HCT116 (cell line): ENCODE results near the gene DUSP2. TPM values are rescaled to one million over a fixed set of nuclear protein-coding genes. Genes with fewer than 3 reads are reported as not detected.

Experiments used
- ATAC-seq: fragments of 200-7000 bp; cut with Tn5 transposase; 2 replicates; pipeline ENCODE4 v1.9.1; 2020; ENCODE audit warnings: mild to moderate bottlenecking, moderate library complexity
- BruUV-seq: library from RNA; stranded (reverse); fragments of 400-500 nt; replicated peaks from 2 replicates; lab custom pipeline; 2021; lab: Mats Ljungman, UMichigan
- CTCF ChIA-PET: fragments of 300-600 bp; sonication (Branson Sonifier 250); formaldehyde crosslinking; loops from one replicate; lab custom pipeline; 2021; ENCODE audit warnings: antibody characterized with exemption; lab: Charles Lee
- POLR2A ChIA-PET: fragments of 300-600, 350-600 bp; sonication (Branson Sonifier 250); formaldehyde crosslinking; loops from one replicate; lab custom pipeline; 2021; ENCODE audit warnings: antibody characterized with exemption; lab: Charles Lee
- RAD21 ChIA-PET, 2 experiments: fragments of 300-600 bp; sonication (Branson Sonifier 250); formaldehyde crosslinking; loops; one replicate each; lab custom pipeline; 2023; ENCODE audit warnings: low total read pairs in 2 of 2; ENCODE audit not compliant: uncharacterized antibody in 2 of 2, unreplicated experiment in 2 of 2, low non-redundant PET in 1 of 2; lab: Charles Lee
- DNase-seq: peaks from one replicate; pipeline ENCODE4 v3.0.0-alpha.2; 2010; ENCODE audit warnings: low read depth, low spot score
- H2AFZ ChIP-seq: fragments of 200-600 bp; shearing (Covaris generic), sonication (generic); 2 replicates; pipeline ENCODE4 v1.6.1; 2017; ENCODE audit warnings: low read depth, mixed run types, mixed read lengths, antibody characterized with exemption, low read length; ENCODE audit not compliant: poor library complexity, severe bottlenecking
- H3K27ac ChIP-seq: 2 replicates; pipeline ENCODE4 v1.5.1; 2012; ENCODE audit warnings: low read depth, low read length
- H3K27me3 ChIP-seq: fragments of 200-600 bp; sonication (generic); 2 replicates; pipeline ENCODE4 v1.6.1; 2016; ENCODE audit warnings: mixed run types, low read length, mixed read lengths; ENCODE audit not compliant: insufficient read depth
- H3K36me3 ChIP-seq, 2 experiments: fragments of 200-500 bp in 1 of 2; fragments of 200-600 bp in 1 of 2; sonication (Bioruptor generic) in 1 of 2; sonication (generic) in 1 of 2; 2 replicates each; pipeline versions ENCODE4 v1.5.1 to v1.6.1; 2014 to 2016; ENCODE audit warnings: low read length in 2 of 2, inconsistent platforms in 1 of 2, mixed read lengths in 1 of 2, mixed run types in 1 of 2; ENCODE audit not compliant: insufficient read depth in 2 of 2, control insufficient read depth in 1 of 2
- H3K4me1 ChIP-seq, 2 experiments: fragments of 200-600 bp in 1 of 2; sonication (generic) in 1 of 2; 2 replicates each; pipeline versions ENCODE4 v1.5.1 to v1.6.1; 2012 to 2017; ENCODE audit warnings: low read length in 2 of 2, inconsistent platforms in 1 of 2, mild to moderate bottlenecking in 1 of 2, mixed read lengths in 1 of 2, mixed run types in 1 of 2, moderate library complexity in 1 of 2; ENCODE audit not compliant: insufficient read depth in 2 of 2, control insufficient read depth in 1 of 2
- H3K4me2 ChIP-seq: fragments of 200-600 bp; sonication (generic); 2 replicates; pipeline ENCODE4 v1.6.1; 2017; ENCODE audit warnings: mixed run types, low read length, mixed read lengths
- H3K4me3 ChIP-seq, 2 experiments: fragments of 200-600 bp in 1 of 2; sonication (generic) in 1 of 2; replicated peaks in 1 of 2; 2 replicates each; pipeline ENCODE4 v1.5.1; 2011 to 2016; ENCODE audit warnings: low read length in 2 of 2, control low read depth in 1 of 2, low read depth in 1 of 2, mild to moderate bottlenecking in 1 of 2, mixed read lengths in 1 of 2, mixed run types in 1 of 2
- H3K79me2 ChIP-seq: fragments of 200-600 bp; sonication (generic); 2 replicates; pipeline ENCODE4 v1.6.1; 2017; ENCODE audit warnings: mild to moderate bottlenecking, mixed run types, low read length, moderate library complexity, mixed read lengths; ENCODE audit not compliant: insufficient read depth
- H3K9ac ChIP-seq: fragments of 200-600 bp; sonication (generic); 2 replicates; pipeline ENCODE4 v1.6.1; 2016; ENCODE audit warnings: low read length, mixed read lengths
- H3K9me2 ChIP-seq: fragments of 200-600 bp; sonication (generic), shearing (Covaris generic); 2 replicates; pipeline ENCODE4 v1.6.1; 2017; ENCODE audit warnings: mixed run types, mild to moderate bottlenecking, moderate library complexity; ENCODE audit not compliant: insufficient read depth
- H3K9me3 ChIP-seq, 2 experiments: fragments of 200-500 bp in 1 of 2; fragments of 200-600 bp in 1 of 2; sonication (Bioruptor generic) in 1 of 2; sonication (generic) in 1 of 2; 2 replicates each; pipeline ENCODE4 v1.6.1; 2014 to 2017; ENCODE audit warnings: low read length in 2 of 2, mixed read lengths in 2 of 2, inconsistent platforms in 1 of 2, low read depth in 1 of 2, mild to moderate bottlenecking in 1 of 2, mixed run types in 1 of 2, moderate library complexity in 1 of 2; ENCODE audit not compliant: control insufficient read depth in 1 of 2, insufficient read depth in 1 of 2
- H4K20me1 ChIP-seq: fragments of 200-600 bp; sonication (generic), shearing (Covaris generic); 2 replicates; pipeline ENCODE4 v1.6.1; 2017; ENCODE audit warnings: mixed run types, mild to moderate bottlenecking, moderate library complexity; ENCODE audit not compliant: insufficient read depth
- ATF3 ChIP-seq: IDR thresholded peaks from 2 replicates; pipeline ENCODE4 v1.6.1; 2012
- CBX3 ChIP-seq: IDR thresholded peaks from 2 replicates; pipeline ENCODE4 v1.6.1; 2012; ENCODE audit warnings: low read depth
- CEBPB ChIP-seq: IDR thresholded peaks from 2 replicates; pipeline ENCODE4 v1.6.1; 2012; ENCODE audit warnings: low read depth
- EGR1 ChIP-seq: IDR thresholded peaks from 2 replicates; pipeline ENCODE4 v1.6.1; 2012; ENCODE audit warnings: low read depth
- ELF1 ChIP-seq: IDR thresholded peaks from 2 replicates; pipeline ENCODE4 v1.6.1; 2012; ENCODE audit warnings: low read depth, borderline replicate concordance
- EZH2 ChIP-seq: fragments of 200-600 bp; sonication (generic); IDR thresholded peaks from 2 replicates; pipeline ENCODE4 v1.6.1; 2017; ENCODE audit warnings: antibody characterized with exemption, mixed run types
- EZH2phosphoT487 ChIP-seq: fragments of 200-600 bp; IDR thresholded peaks from 2 replicates; pipeline ENCODE4 v1.6.1; 2018; ENCODE audit warnings: antibody characterized with exemption, borderline replicate concordance
- JUND ChIP-seq: IDR thresholded peaks from 2 replicates; pipeline ENCODE4 v1.6.1; 2012
- POLR2A ChIP-seq: IDR thresholded peaks from 2 replicates; pipeline ENCODE4 v1.7.0; 2011; ENCODE audit warnings: borderline replicate concordance; ENCODE audit not compliant: insufficient read depth, insufficient read length; ENCODE audit errors: extremely low read depth
- REST ChIP-seq: IDR thresholded peaks from 2 replicates; pipeline ENCODE4 v1.6.1; 2012; ENCODE audit warnings: low read depth
- SIN3A ChIP-seq: IDR thresholded peaks from 2 replicates; pipeline ENCODE4 v1.6.1; 2012; ENCODE audit warnings: low read depth
- SP1 ChIP-seq: IDR thresholded peaks from 2 replicates; pipeline ENCODE4 v1.6.1; 2012; ENCODE audit warnings: low read depth
- TCF7L2 ChIP-seq: IDR thresholded peaks from 2 replicates; pipeline ENCODE4 v1.7.0; 2011; ENCODE audit warnings: borderline replicate concordance, inconsistent platforms; ENCODE audit not compliant: insufficient read depth, insufficient read length; ENCODE audit errors: extremely low read depth
- YY1 ChIP-seq: IDR thresholded peaks from 2 replicates; pipeline ENCODE4 v1.6.1; 2011; ENCODE audit warnings: low read length, low read depth, moderate library complexity, mild to moderate bottlenecking; ENCODE audit not compliant: insufficient replicate concordance; ENCODE audit errors: extremely low read depth
- ZFX ChIP-seq: fragments of 450-650 bp; IDR thresholded peaks from 2 replicates; pipeline ENCODE4 v1.6.1; 2017
- ZNF274 ChIP-seq: fragments of 200-500 bp; sonication (Bioruptor generic); IDR thresholded peaks from 2 replicates; pipeline ENCODE4 v1.6.1; 2014; ENCODE audit warnings: mild to moderate bottlenecking, low read depth, low read length, inconsistent platforms
- intact Hi-C: fragments of 100-400 bp; cut with micrococcal nuclease; formaldehyde crosslinking; loops from 2 replicates; pipeline ENCODE4 v1.10.0; 2022
- total RNA-seq: library from RNA; stranded (reverse); gene quantifications from one replicate; pipeline ENCODE4 v1.2.1, GENCODE V29; 2021; ENCODE audit not compliant: unreplicated experiment
- TF ChIP-seq, protein P1 (sequence below): IDR thresholded peaks from 2 replicates; pipeline ENCODE4 v1.6.1; 2012
- TF ChIP-seq, protein P2 (sequence below), 3 experiments: fragments of 200-600 bp in 1 of 3; sonication (generic) in 1 of 3; IDR thresholded peaks in 2 of 3; conservative IDR thresholded peaks in 1 of 3; 2 replicates each; pipeline ENCODE4 v1.5.1; 2012 to 2017; ENCODE audit warnings: low read depth in 2 of 3, low read length in 2 of 3, antibody characterized with exemption in 1 of 3, borderline replicate concordance in 1 of 3, control low read depth in 1 of 3, mild to moderate bottlenecking in 1 of 3, mixed read lengths in 1 of 3, mixed run types in 1 of 3, moderate library complexity in 1 of 3; ENCODE audit not compliant: insufficient read depth in 1 of 3
- TF ChIP-seq, protein P3 (sequence below): IDR thresholded peaks from 2 replicates; pipeline ENCODE4 v1.6.1; 2011; ENCODE audit warnings: mild to moderate bottlenecking, low read length, moderate library complexity; ENCODE audit not compliant: insufficient replicate concordance; ENCODE audit errors: extremely low read depth

Gene DUSP2
- total RNA-seq, 1 experiment from 2014 or later, result 24.5 TPM

DNA sequence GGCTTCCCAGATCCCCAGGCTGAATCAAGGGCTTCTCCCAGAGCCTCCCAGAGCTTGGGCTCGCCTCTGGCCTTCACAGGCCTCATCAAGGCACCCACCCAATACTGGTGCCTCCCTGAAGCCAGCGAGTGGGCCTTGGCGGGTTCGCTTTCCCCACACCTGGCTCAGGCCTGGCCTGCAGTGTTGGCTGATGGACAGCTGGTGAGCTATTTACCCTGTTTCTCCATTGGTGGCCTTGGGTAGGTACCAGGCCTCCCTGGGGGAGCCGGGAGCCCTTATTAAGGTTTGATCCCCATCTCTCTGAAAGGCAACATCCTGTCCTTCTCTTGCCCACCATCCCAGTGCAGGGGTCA, 18.2 kb upstream of the DUSP2 start (continued):
- TF ChIP-seq EZH2phosphoT487, result no peak

DNA sequence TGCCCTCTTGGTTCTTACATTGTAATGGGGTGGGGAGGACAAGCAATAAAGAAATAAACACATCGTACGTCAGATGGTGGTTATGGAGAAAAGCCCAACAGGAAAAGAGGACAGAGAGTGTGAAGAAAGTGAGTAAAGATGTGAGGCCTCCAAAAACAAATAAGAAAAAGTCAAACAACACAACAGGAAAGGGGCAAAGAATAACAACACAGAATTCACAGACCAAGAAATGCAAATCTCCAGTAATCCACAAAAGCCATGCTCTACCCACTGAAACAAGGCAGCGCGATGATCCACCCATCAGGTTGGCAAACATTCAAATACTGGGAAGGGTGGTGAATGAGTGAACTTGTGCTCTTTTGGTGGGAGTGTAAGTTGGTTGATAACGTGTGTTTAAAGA, 16.7 kb upstream of the DUSP2 start:
- H3K4me2 ChIP-seq, result no peak overlapping the region
- no peaks in the 10 kb centered on the region for H3K36me3 ChIP-seq
- no TSS peak for BruUV-seq
- ATAC-seq (no peak), DNase-seq (no peak)
- TF ChIP-seq TCF7L2 (no peak), YY1 (no peak), CBX3 (no peak), REST (no peak), ELF1 (no peak), CEBPB (no peak), ATF3 (no peak), ZNF274 (no peak), ZFX (no peak), SIN3A (no peak), EZH2 (no peak), POLR2A (no peak), EGR1 (no peak), JUND (no peak), SP1 (no peak)
- TF ChIP-seq, protein P1, sequence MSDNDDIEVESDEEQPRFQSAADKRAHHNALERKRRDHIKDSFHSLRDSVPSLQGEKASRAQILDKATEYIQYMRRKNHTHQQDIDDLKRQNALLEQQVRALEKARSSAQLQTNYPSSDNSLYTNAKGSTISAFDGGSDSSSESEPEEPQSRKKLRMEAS, result no peak
- TF ChIP-seq, protein P2, sequence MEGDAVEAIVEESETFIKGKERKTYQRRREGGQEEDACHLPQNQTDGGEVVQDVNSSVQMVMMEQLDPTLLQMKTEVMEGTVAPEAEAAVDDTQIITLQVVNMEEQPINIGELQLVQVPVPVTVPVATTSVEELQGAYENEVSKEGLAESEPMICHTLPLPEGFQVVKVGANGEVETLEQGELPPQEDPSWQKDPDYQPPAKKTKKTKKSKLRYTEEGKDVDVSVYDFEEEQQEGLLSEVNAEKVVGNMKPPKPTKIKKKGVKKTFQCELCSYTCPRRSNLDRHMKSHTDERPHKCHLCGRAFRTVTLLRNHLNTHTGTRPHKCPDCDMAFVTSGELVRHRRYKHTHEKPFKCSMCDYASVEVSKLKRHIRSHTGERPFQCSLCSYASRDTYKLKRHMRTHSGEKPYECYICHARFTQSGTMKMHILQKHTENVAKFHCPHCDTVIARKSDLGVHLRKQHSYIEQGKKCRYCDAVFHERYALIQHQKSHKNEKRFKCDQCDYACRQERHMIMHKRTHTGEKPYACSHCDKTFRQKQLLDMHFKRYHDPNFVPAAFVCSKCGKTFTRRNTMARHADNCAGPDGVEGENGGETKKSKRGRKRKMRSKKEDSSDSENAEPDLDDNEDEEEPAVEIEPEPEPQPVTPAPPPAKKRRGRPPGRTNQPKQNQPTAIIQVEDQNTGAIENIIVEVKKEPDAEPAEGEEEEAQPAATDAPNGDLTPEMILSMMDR (IDR thresholded peaks at IDR 0.05 in 2 of 3, conservative IDR thresholded peaks at IDR 0.05 in 1 of 3; ENCODE audit: borderline replicate concordance in 1 of 3, insufficient read depth in 1 of 3, low read depth in 2 of 3, low read length in 2 of 3), result no peak
- TF ChIP-seq, protein P3, sequence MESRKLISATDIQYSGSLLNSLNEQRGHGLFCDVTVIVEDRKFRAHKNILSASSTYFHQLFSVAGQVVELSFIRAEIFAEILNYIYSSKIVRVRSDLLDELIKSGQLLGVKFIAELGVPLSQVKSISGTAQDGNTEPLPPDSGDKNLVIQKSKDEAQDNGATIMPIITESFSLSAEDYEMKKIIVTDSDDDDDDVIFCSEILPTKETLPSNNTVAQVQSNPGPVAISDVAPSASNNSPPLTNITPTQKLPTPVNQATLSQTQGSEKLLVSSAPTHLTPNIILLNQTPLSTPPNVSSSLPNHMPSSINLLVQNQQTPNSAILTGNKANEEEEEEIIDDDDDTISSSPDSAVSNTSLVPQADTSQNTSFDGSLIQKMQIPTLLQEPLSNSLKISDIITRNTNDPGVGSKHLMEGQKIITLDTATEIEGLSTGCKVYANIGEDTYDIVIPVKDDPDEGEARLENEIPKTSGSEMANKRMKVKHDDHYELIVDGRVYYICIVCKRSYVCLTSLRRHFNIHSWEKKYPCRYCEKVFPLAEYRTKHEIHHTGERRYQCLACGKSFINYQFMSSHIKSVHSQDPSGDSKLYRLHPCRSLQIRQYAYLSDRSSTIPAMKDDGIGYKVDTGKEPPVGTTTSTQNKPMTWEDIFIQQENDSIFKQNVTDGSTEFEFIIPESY, result no peak
- no peaks in the 10 kb centered on the region for H3K4me1 ChIP-seq
- H2AFZ ChIP-seq, result no peak overlapping the region
- H4K20me1 ChIP-seq, result no peaks in the 10 kb centered on the region
- ChIA-PET RAD21 (no interaction called here), POLR2A (no interaction called here), CTCF (no interaction called here)
- no peak overlapping the region for H3K9ac ChIP-seq
- no peaks in the 10 kb centered on the region for H3K9me2 ChIP-seq
- H3K9me3 ChIP-seq, result no peaks in the 10 kb centered on the region
- no peak overlapping the region for H3K27ac ChIP-seq
- no peak overlapping the region for H3K4me3 ChIP-seq
- H3K27me3 ChIP-seq, result no peaks in the 10 kb centered on the region
- intact Hi-C loops, result no loop called here
- H3K79me2 ChIP-seq, result no peaks in the 10 kb centered on the region
